Natural killer cell (primary cell): ENCODE measurements around the gene ZDHHC14. TPM values are rescaled to one million over a fixed set of nuclear protein-coding genes. Genes with fewer than 3 reads are reported as not detected.
A peak's percentile ranks its signal among the peaks of the same experiment; 100 is the strongest.

Experiments used
- ATAC-seq, 3 donors: fragments of 150-1000 bp in 2 of 3; fragments of 200-7000 bp in 1 of 3; cut with Tn5 transposase; 1 replicate in 1 of 3; 2 replicates in 2 of 3; pipeline ENCODE4 v1.10.0; 2021; ENCODE audit warnings: mild to moderate bottlenecking in 2 of 3, moderate library complexity in 2 of 3
- DNase-seq, 2 donors: peaks; one replicate each; pipeline versions ENCODE4 v3.0.0 to v3.0.0-alpha.2; 2013 to 2021; ENCODE audit warnings: mixed read lengths in 1 of 2
- H3K27ac ChIP-seq: one replicate; pipeline ENCODE4 v1.5.1; 2013; ENCODE audit warnings: mild to moderate bottlenecking, low read length
- H3K27me3 ChIP-seq: one replicate; pipeline ENCODE4 v1.6.1; 2013; ENCODE audit warnings: low read length; ENCODE audit not compliant: control insufficient read depth, insufficient read depth
- H3K36me3 ChIP-seq: one replicate; pipeline ENCODE4 v1.6.1; 2013; ENCODE audit warnings: low read length; ENCODE audit not compliant: control insufficient read depth, insufficient read depth
- H3K4me1 ChIP-seq: one replicate; pipeline ENCODE4 v1.6.1; 2013; ENCODE audit warnings: low read length; ENCODE audit not compliant: control insufficient read depth, insufficient read depth
- H3K4me3 ChIP-seq: one replicate; pipeline ENCODE4 v1.5.1; 2013; ENCODE audit warnings: low read length
- H3K9me3 ChIP-seq: one replicate; pipeline ENCODE4 v1.6.1; 2013; ENCODE audit warnings: low read length; ENCODE audit not compliant: control insufficient read depth, insufficient read depth
- H3K27ac Mint-ChIP-seq, 2 donors: one replicate each; pipeline ENCODE4 v1.8.0; 2022; ENCODE audit warnings: mild to moderate bottlenecking in 2 of 2, mixed read lengths in 2 of 2, moderate library complexity in 1 of 2
- H3K27me3 Mint-ChIP-seq, 2 donors: one replicate each; pipeline ENCODE4 v1.8.0; 2022; ENCODE audit warnings: low read depth in 2 of 2, mixed read lengths in 2 of 2
- H3K36me3 Mint-ChIP-seq: one replicate; pipeline ENCODE4 v1.8.0; 2022; ENCODE audit warnings: mixed read lengths
- H3K4me1 Mint-ChIP-seq, 2 donors: one replicate each; pipeline ENCODE4 v1.8.0; 2022; ENCODE audit warnings: mixed read lengths in 2 of 2
- H3K4me3 Mint-ChIP-seq: one replicate; pipeline ENCODE4 v1.8.0; 2022; ENCODE audit warnings: mild to moderate bottlenecking, moderate library complexity, mixed read lengths
- H3K9me3 Mint-ChIP-seq, 2 donors: one replicate each; pipeline ENCODE4 v1.8.0; 2022; ENCODE audit warnings: mixed read lengths in 2 of 2
- WGBS: methylation state at CpG from one replicate; pipeline ENCODE4 v1.1.7; 2013; ENCODE audit warnings: missing lambda C conversion rate; ENCODE audit not compliant: insufficient coverage; 5-methylcytosine and 5-hydroxymethylcytosine counted together
- intact Hi-C: fragments of 100-400 bp; cut with micrococcal nuclease; formaldehyde crosslinking; loops from one replicate; pipeline ENCODE4 v1.14.2; 2022
- total RNA-seq, 4 donors: library from RNA; stranded (reverse); fragments of 120-200 nt in 1 of 4; gene quantifications; one replicate each; pipeline versions ENCODE4 v1.2.3 to v1.2.4, GENCODE V29; 2013 to 2022
- TF ChIP-seq, protein P1 (sequence below): fragments of 200-600 bp; IDR thresholded peaks from one replicate; pipeline ENCODE4 v1.8.0; 2022; ENCODE audit warnings: antibody characterized with exemption

The ZDHHC14 gene
- total RNA-seq, 3 donors from 2014 or later (not counting 1 experiment from before 2014, with no cell fraction given): 6.7 to 11.3 (median 10.6) TPM

DNA sequence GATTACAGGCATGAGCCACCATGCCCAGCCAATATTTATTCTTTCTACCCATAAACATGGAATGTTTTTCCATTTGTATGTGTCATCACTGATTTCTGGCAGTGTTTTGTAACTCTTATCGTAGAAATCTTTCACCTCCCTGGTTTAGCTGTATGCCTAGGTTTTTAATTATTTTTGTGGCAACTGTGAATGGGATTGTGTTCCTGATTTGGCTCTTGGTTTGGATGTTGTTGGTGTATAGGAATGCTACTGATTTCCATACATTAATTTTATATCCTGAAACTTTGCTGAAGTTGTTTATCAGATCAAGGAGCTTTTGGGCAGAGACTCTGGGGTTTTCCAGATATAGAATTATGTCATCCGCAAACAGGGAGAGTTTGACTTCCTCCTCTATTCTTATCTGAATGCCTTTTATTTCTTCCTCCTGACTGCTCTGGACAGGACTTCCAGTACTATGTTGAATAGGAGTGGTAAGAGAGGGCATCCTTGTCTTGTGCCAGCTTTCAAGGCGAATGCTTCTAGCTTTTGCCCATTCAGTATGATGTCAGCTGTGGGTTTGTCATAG, 198.6 kb downstream of the ZDHHC14 start:
- WGBS: 95% methylated on average over 3 of the region's 3 CpGs
- Histone ChIP-seq H3K4me3 (no peak overlapping the region), H3K4me1 (no peaks in the 10 kb centered on the region), H3K27ac (no peak overlapping the region), H3K27me3 (no peaks in the 10 kb centered on the region), H3K36me3 (no peaks in the 10 kb centered on the region), H3K9me3 (peaks cover 6% of the 10 kb centered on the region)
- DNase-seq: no peak
- Mint-ChIP-seq H3K27ac (no peak overlapping the region), H3K4me1 (peaks cover 28 to 29% of the 10 kb centered on the region in 2 donors), H3K4me3 (no peak overlapping the region), H3K27me3 (no peaks in the 10 kb centered on the region), H3K36me3 (peaks cover 23% of the 10 kb centered on the region), H3K9me3 (peaks cover 0 to 12% of the 10 kb centered on the region in 2 donors)
- intact Hi-C loops: no loop called here
- no peak for ATAC-seq
- TF ChIP-seq, protein P1, sequence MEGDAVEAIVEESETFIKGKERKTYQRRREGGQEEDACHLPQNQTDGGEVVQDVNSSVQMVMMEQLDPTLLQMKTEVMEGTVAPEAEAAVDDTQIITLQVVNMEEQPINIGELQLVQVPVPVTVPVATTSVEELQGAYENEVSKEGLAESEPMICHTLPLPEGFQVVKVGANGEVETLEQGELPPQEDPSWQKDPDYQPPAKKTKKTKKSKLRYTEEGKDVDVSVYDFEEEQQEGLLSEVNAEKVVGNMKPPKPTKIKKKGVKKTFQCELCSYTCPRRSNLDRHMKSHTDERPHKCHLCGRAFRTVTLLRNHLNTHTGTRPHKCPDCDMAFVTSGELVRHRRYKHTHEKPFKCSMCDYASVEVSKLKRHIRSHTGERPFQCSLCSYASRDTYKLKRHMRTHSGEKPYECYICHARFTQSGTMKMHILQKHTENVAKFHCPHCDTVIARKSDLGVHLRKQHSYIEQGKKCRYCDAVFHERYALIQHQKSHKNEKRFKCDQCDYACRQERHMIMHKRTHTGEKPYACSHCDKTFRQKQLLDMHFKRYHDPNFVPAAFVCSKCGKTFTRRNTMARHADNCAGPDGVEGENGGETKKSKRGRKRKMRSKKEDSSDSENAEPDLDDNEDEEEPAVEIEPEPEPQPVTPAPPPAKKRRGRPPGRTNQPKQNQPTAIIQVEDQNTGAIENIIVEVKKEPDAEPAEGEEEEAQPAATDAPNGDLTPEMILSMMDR: no peak

DNA sequence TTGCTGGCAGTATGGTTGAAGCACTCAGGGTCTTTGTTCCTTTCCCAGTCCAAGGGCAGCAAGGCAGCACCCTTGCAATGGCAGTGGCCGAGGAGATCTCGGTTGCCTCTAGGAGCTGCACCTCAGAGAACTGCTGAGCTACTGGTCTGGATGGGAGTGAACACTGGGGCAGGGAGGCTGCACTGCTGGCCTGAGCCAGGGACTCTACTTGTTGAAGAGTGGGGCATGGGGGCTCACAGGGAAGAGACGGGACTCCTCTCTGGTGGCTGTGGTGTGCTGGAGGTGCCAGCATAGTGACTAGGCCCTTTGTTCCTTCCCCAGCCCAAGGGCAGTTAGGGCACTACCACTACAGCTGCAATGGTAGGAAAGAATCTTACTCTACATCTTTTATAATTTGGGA, 203.0 kb downstream of the ZDHHC14 start:
- no peaks in the 10 kb centered on the region for H3K36me3 ChIP-seq
- Mint-ChIP-seq H3K36me3 (peaks cover 12% of the 10 kb centered on the region), H3K4me3 (no peak overlapping the region), H3K9me3 (peaks cover 0 to 9% of the 10 kb centered on the region in 2 donors), H3K27ac (no peak overlapping the region), H3K27me3 (no peaks in the 10 kb centered on the region), H3K4me1 (peaks cover 0 to 8% of the 10 kb centered on the region in 2 donors)
- no peak overlapping the region for H3K27ac ChIP-seq
- H3K27me3 ChIP-seq: no peaks in the 10 kb centered on the region
- no peak for ATAC-seq
- 100% methylated on average over 3 of the region's 3 CpGs for WGBS
- intact Hi-C loops: no loop called here
- TF ChIP-seq, protein P1: no peak
- H3K4me1 ChIP-seq: peaks cover 8% of the 10 kb centered on the region
- H3K9me3 ChIP-seq: peaks cover 3% of the 10 kb centered on the region
- H3K4me3 ChIP-seq: no peak overlapping the region
- DNase-seq: no peak

DNA sequence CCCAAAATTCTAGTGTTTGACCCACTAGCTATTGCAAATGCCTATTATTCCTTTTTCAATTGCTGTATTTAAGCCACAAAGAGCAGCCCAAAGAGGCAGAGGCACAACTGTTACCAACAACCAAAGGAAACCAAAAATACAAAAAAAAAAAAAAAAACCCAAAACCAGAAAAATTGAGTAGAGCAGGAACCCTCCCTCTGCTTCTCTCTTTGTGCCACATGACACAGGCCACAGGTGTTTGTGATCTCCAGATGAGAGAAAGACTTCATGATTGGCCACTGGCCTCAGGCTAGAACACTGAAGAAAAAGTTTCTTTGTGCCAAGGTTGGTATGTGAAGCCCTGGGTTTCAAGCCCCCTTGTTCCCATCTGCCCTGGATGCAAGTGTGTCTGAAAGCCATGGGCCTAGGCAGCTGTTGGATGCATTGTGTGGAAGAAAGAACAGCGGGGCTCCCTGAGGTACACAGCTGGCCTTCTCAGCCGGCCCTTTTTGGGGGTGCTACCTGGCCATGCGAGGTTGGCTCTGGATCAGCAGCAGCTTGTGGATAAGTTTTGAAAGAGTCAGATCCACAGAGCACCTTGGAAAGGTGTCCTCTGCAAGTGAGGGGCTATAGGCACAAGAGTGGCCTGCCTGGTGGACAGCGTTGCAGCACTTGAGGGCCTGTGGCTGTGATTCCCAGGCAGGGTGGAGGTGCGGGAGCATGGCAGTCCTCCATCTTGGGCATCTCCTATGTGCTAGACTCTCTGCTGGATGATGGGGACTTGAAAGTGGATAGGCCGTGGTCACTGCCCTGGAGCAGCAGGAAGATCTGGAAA, 204.5 kb downstream of the ZDHHC14 start:
- TF ChIP-seq, protein P1: no peak
- intact Hi-C loops: no loop called here
- Mint-ChIP-seq H3K27ac (no peak overlapping the region), H3K36me3 (peaks cover 19% of the 10 kb centered on the region), H3K4me1 (peaks cover 0 to 8% of the 10 kb centered on the region in 2 donors), H3K27me3 (no peaks in the 10 kb centered on the region), H3K9me3 (peaks cover 4 to 14% of the 10 kb centered on the region in 2 donors), H3K4me3 (no peak overlapping the region)
- Histone ChIP-seq H3K4me3 (no peak overlapping the region), H3K36me3 (no peaks in the 10 kb centered on the region), H3K9me3 (peaks cover 8% of the 10 kb centered on the region), H3K27me3 (no peaks in the 10 kb centered on the region), H3K4me1 (peaks cover 8% of the 10 kb centered on the region), H3K27ac (no peak overlapping the region)
- peak in 1 of 2 donors; percentile 47 for DNase-seq
- 95% methylated on average over 6 of the region's 6 CpGs for WGBS
- no peak for ATAC-seq
